Stimulated activated CD4-positive, alpha-beta T cell treated with anti-CD3 and anti-CD28 coated beads, Interleukin-1b, Interleukin-23, amount 100 ng/mL, for 1 hour (primary cell): ENCODE measurements around the gene ZNF382.

Experiments used
- DNase-seq, 2 donors: peaks; one replicate each; pipeline ENCODE4 v3.0.0-alpha.2; 2020; ENCODE audit warnings: low read depth in 2 of 2

ZNF382 gene

GRCh38 chr19:36679455-36679854 is 74.3 kb downstream of the ZNF382 start:
- no peak for DNase-seq
